OCI-LY3 (cell line): ENCODE data around the gene PPM1N.

Source experiments
- H2AFZ ChIP-seq: fragments of 200-600, 300-600 bp; shearing (Covaris generic); 2 replicates; pipeline ENCODE4 v1.6.0; 2014; ENCODE audit warnings: antibody characterized with exemption, low read depth, low read length
- H3K27ac ChIP-seq: fragments of 200-600, 300-600 bp; sonication (generic); 2 replicates; pipeline ENCODE4 v1.5.1; 2014; ENCODE audit warnings: mild to moderate bottlenecking, low read length, moderate library complexity, mixed read lengths
- H3K27me3 ChIP-seq: fragments of 200-600, 300-600 bp; sonication (generic); 2 replicates; pipeline ENCODE4 v1.6.1; 2014; ENCODE audit warnings: low read depth, low read length, mixed read lengths
- H3K36me3 ChIP-seq: fragments of 200-600, 300-600 bp; sonication (generic); replicated peaks from 2 replicates; pipeline ENCODE3; 2014; ENCODE audit warnings: low read depth, low read length, mixed read lengths
- H3K4me1 ChIP-seq: fragments of 300-600, 200-600 bp; sonication (generic); 2 replicates; pipeline ENCODE4 v1.6.1; 2014; ENCODE audit warnings: low read length, mixed read lengths
- H3K4me2 ChIP-seq: fragments of 200-600, 300-600 bp; sonication (generic); 2 replicates; pipeline ENCODE4 v1.6.1; 2014; ENCODE audit warnings: low read length, mixed read lengths
- H3K4me3 ChIP-seq: fragments of 300-600, 200-600 bp; sonication (generic); 2 replicates; pipeline ENCODE4 v1.5.1; 2014; ENCODE audit warnings: antibody characterized with exemption, mild to moderate bottlenecking, low read length, moderate library complexity
- H3K79me2 ChIP-seq: fragments of 300-600, 200-600 bp; shearing (Covaris generic); 2 replicates; pipeline ENCODE4 v1.6.1; 2014; ENCODE audit warnings: mild to moderate bottlenecking, low read length, mixed read lengths
- H3K9ac ChIP-seq: fragments of 300-600, 200-600 bp; shearing (Covaris generic); 2 replicates; pipeline ENCODE4 v1.6.0; 2014; ENCODE audit warnings: mild to moderate bottlenecking, low read length, moderate library complexity
- H3K9me3 ChIP-seq: fragments of 200-600, 300-600 bp; shearing (Covaris generic); 2 replicates; pipeline ENCODE4 v1.6.1; 2014; ENCODE audit warnings: low read length, mixed read lengths; ENCODE audit not compliant: insufficient read depth
- H4K20me1 ChIP-seq: fragments of 200-600, 300-600 bp; sonication (generic); 2 replicates; pipeline ENCODE4 v1.6.1; 2016; ENCODE audit warnings: low read length, mixed read lengths; ENCODE audit not compliant: insufficient read depth
- CTCF ChIP-seq: fragments of 200-600, 300-600 bp; sonication (generic); IDR thresholded peaks from 2 replicates; pipeline ENCODE4 v1.5.1; 2014; ENCODE audit warnings: antibody characterized with exemption, low read length, low read depth
- EZH2phosphoT487 ChIP-seq: fragments of 200-600 bp; shearing (Covaris generic); IDR thresholded peaks from 2 replicates; pipeline ENCODE4 v1.6.1; 2018; ENCODE audit warnings: antibody characterized with exemption, mixed run types, low read depth

Gene PPM1N

GRCh38 chr19:45547965-45548609, 49.8 kb downstream of the PPM1N start:
- Histone ChIP-seq H3K36me3 (peaks cover 4% of the 10 kb centered on the region), H3K4me2 (no peak overlapping the region), H3K79me2 (no peaks in the 10 kb centered on the region), H3K27ac (no peak overlapping the region), H3K4me3 (no peak overlapping the region), H2AFZ (no peak overlapping the region), H3K9ac (no peak overlapping the region), H3K27me3 (no peaks in the 10 kb centered on the region), H4K20me1 (no peaks in the 10 kb centered on the region), H3K4me1 (peaks cover 8% of the 10 kb centered on the region), H3K9me3 (no peaks in the 10 kb centered on the region)
- TF ChIP-seq EZH2phosphoT487: no peak
- TF ChIP-seq CTCF: no peak
